Mesenchymal stem cell (in vitro differentiated cells and primary cell): ENCODE results near the gene RAP1GAP2. TPM values are rescaled to one million over a fixed set of nuclear protein-coding genes. Genes with fewer than 3 reads are reported as not detected.
"Not testable (repeated sequence)": the region's sequence is repeated elsewhere in the genome, so short reads cannot be mapped to it uniquely, and the experiment has no call there.

Source experiments
- DNase-seq: peaks from one replicate; pipeline ENCODE4 v3.0.0-alpha.2; 2013
- H2AFZ ChIP-seq: one replicate; pipeline ENCODE4 v1.6.1; 2013; ENCODE audit warnings: low read depth, mild to moderate bottlenecking, control low read depth, inconsistent platforms, low read length, moderate library complexity
- H2AK5ac ChIP-seq: 2 replicates; pipeline ENCODE4 v1.6.1; 2013; ENCODE audit warnings: low read length, moderate library complexity, mild to moderate bottlenecking, inconsistent platforms; ENCODE audit not compliant: severe bottlenecking
- H2BK120ac ChIP-seq: one replicate; pipeline ENCODE4 v1.6.1; 2013; ENCODE audit warnings: low read depth, mild to moderate bottlenecking, inconsistent platforms, low read length, moderate library complexity
- H2BK12ac ChIP-seq, 2 experiments: one replicate each; pipeline ENCODE4 v1.6.1; 2013; ENCODE audit warnings: inconsistent platforms in 2 of 2, low read length in 2 of 2, mild to moderate bottlenecking in 2 of 2, moderate library complexity in 2 of 2, control low read depth in 1 of 2
- H2BK15ac ChIP-seq: one replicate; pipeline ENCODE4 v1.6.1; 2013; ENCODE audit warnings: mild to moderate bottlenecking, low read depth, inconsistent platforms; ENCODE audit not compliant: poor library complexity, severe bottlenecking
- H2BK5ac ChIP-seq: 2 replicates; pipeline ENCODE4 v1.6.1; 2013; ENCODE audit warnings: low read depth, mild to moderate bottlenecking, low read length, control low read depth, inconsistent platforms; ENCODE audit not compliant: poor library complexity, severe bottlenecking
- H3K14ac ChIP-seq, 2 experiments: one replicate each; pipeline ENCODE4 v1.6.1; 2013; ENCODE audit warnings: inconsistent platforms in 2 of 2, low read length in 2 of 2, control low read depth in 1 of 2, mild to moderate bottlenecking in 1 of 2, moderate library complexity in 1 of 2
- H3K18ac ChIP-seq, 2 experiments: one replicate each; pipeline ENCODE4 v1.6.1; 2013; ENCODE audit warnings: inconsistent platforms in 2 of 2, low read length in 2 of 2, control low read depth in 1 of 2, low read depth in 1 of 2, mild to moderate bottlenecking in 1 of 2
- H3K23ac ChIP-seq, 2 experiments: one replicate each; pipeline ENCODE4 v1.6.1; 2013; ENCODE audit warnings: inconsistent platforms in 2 of 2, low read length in 2 of 2, mild to moderate bottlenecking in 2 of 2, moderate library complexity in 2 of 2, control low read depth in 1 of 2
- H3K27ac ChIP-seq: 2 replicates; pipeline ENCODE4 v1.5.1; 2013; ENCODE audit warnings: mild to moderate bottlenecking, moderate library complexity, low read length, control low read depth, inconsistent platforms; ENCODE audit not compliant: poor library complexity, severe bottlenecking
- H3K27me3 ChIP-seq, 2 experiments: 2 replicates each; pipeline versions ENCODE4 v1.6.1 to v1.7.0; 2013; ENCODE audit warnings: low read length in 2 of 2, mild to moderate bottlenecking in 2 of 2, moderate library complexity in 2 of 2, control low read depth in 1 of 2, inconsistent platforms in 1 of 2; ENCODE audit not compliant: control insufficient read depth in 1 of 2, insufficient read depth in 1 of 2
- H3K36me3 ChIP-seq, 2 experiments: 2 replicates each; pipeline versions ENCODE4 v1.6.1 to v1.7.0; 2013; ENCODE audit warnings: low read length in 2 of 2, control low read depth in 1 of 2, inconsistent platforms in 1 of 2, low read depth in 1 of 2, mild to moderate bottlenecking in 1 of 2; ENCODE audit not compliant: insufficient read depth in 2 of 2, control insufficient read depth in 1 of 2
- H3K4ac ChIP-seq, 2 experiments: one replicate each; pipeline ENCODE4 v1.6.1; 2013; ENCODE audit warnings: inconsistent platforms in 2 of 2, low read length in 2 of 2, mild to moderate bottlenecking in 2 of 2, moderate library complexity in 2 of 2, control low read depth in 1 of 2, low read depth in 1 of 2
- H3K4me1 ChIP-seq: 2 replicates; pipeline ENCODE4 v1.6.1; 2013; ENCODE audit warnings: low read depth, low read length, control low read depth; ENCODE audit not compliant: control insufficient read depth, insufficient read depth
- H3K4me2 ChIP-seq: 2 replicates; pipeline ENCODE4 v1.6.1; 2013; ENCODE audit warnings: low read length, mild to moderate bottlenecking, inconsistent platforms; ENCODE audit not compliant: poor library complexity, severe bottlenecking
- H3K4me3 ChIP-seq, 2 experiments: 2 replicates each; pipeline versions ENCODE4 v1.5.1 to v1.7.0; 2013; ENCODE audit warnings: low read length in 2 of 2, mild to moderate bottlenecking in 2 of 2, control low read depth in 1 of 2, low read depth in 1 of 2; ENCODE audit not compliant: insufficient read depth in 1 of 2
- H3K79me1 ChIP-seq: replicated peaks from 2 replicates; pipeline ENCODE4 v1.6.1; 2013; ENCODE audit warnings: mild to moderate bottlenecking, control low read depth, low read length, inconsistent platforms; ENCODE audit not compliant: poor library complexity, severe bottlenecking
- H3K9ac ChIP-seq: 2 replicates; pipeline ENCODE4 v1.7.0; 2013; ENCODE audit warnings: mild to moderate bottlenecking, low read length, moderate library complexity
- H3K9me3 ChIP-seq: 2 replicates; pipeline ENCODE4 v1.7.0; 2013; ENCODE audit warnings: mild to moderate bottlenecking, low read length; ENCODE audit not compliant: control insufficient read depth
- H4K8ac ChIP-seq: one replicate; pipeline ENCODE4 v1.6.1; 2013; ENCODE audit warnings: inconsistent platforms, mild to moderate bottlenecking, low read length, moderate library complexity
- H4K91ac ChIP-seq: one replicate; pipeline ENCODE4 v1.6.1; 2013; ENCODE audit warnings: mild to moderate bottlenecking, low read length, inconsistent platforms
- WGBS: methylation state at CpG from one replicate; pipeline ENCODE4 v1.1.7; 2013; ENCODE audit warnings: mixed read lengths; 5-methylcytosine and 5-hydroxymethylcytosine counted together
- small RNA-seq: library from polyadenylated mRNA; stranded (forward); fragments of <200 nt; extraction: miRNeasy Mini kit (QIAGEN cat#:217004); gene quantifications from one replicate; pipeline ENCODE3, GENCODE V24; 2013; ENCODE audit warnings: low read depth

Gene RAP1GAP2

GRCh38 chr17:3065192-3065591, 269.0 kb downstream of the RAP1GAP2 start:
- not testable (repeated sequence) for DNase-seq, H3K23ac ChIP-seq, H2AK5ac ChIP-seq, H3K27me3 ChIP-seq, H2BK12ac ChIP-seq, H3K79me1 ChIP-seq, H3K9ac ChIP-seq, H3K36me3 ChIP-seq, H3K4me3 ChIP-seq, H2BK120ac ChIP-seq, H3K14ac ChIP-seq, H3K4me2 ChIP-seq, H3K4me1 ChIP-seq, H3K27ac ChIP-seq, H2BK5ac ChIP-seq, H3K18ac ChIP-seq, H2BK15ac ChIP-seq, H3K9me3 ChIP-seq, H3K4ac ChIP-seq, H2AFZ ChIP-seq, H4K8ac ChIP-seq, H4K91ac ChIP-seq
- WGBS, result no CpG with 5 or more reads among the region's 1 CpG

- not testable (repeated sequence) for H3K79me1 ChIP-seq, H2BK5ac ChIP-seq, H2BK120ac ChIP-seq, H3K9me3 ChIP-seq, H2AK5ac ChIP-seq, H3K9ac ChIP-seq, H2AFZ ChIP-seq, H3K18ac ChIP-seq, H3K27ac ChIP-seq, H2BK15ac ChIP-seq, H4K8ac ChIP-seq, H3K36me3 ChIP-seq, H4K91ac ChIP-seq, H2BK12ac ChIP-seq, H3K4me1 ChIP-seq, H3K4ac ChIP-seq, H3K14ac ChIP-seq, H3K23ac ChIP-seq, H3K4me3 ChIP-seq, H3K27me3 ChIP-seq, DNase-seq, H3K4me2 ChIP-seq
- 51% methylated on average over 3 of the region's 4 CpGs for WGBS
Measured at GRCh38 chr17:3073850-3074249, 277.6 kb downstream of the RAP1GAP2 start.

Small RNAs within 50 kb of the gene (small RNA-seq; reads per million reads assigned to genes)
- gene MIR1253 (not detected), gene hsa-mir-1253 (not detected)
